Measurements from ENCODE around the gene P2RX1. TPM values are rescaled to one million over a fixed set of nuclear protein-coding genes. Genes with fewer than 3 reads are reported as not detected.

P2RX1 gene
- total RNA-seq, 1 experiment from 2014 or later = not detected

DNA sequence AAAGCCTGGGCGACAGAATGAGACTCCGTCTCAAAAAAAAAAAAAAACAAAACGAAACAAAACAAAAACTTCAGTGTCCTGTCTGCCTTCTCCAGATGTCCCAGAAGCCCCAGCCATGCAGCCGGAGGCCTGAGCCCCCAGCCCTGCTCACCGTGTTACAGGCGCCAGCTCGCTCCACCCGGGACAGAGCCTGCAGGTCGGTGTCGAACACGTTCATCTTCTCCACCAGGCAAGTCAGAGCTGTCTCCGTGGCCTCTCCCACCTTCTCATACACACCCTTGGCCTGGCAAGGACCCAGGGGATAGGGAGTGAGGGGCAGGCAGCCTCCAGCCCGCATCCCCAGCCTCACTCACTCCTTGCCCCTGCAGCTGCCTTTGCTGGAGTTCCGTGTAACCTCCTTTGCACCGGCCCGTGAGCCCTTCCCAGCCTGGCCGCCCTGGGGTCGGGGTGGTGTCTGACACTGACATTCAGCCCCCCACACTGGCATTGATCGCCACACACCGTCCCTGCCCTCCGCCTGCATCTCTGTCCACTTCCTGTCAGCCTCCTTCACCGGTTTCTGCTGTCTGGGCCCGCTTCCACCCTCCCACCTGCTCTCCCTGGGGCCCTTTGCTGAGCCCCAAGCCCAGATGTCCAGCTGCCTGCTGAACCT is 27.1 kb upstream of the P2RX1 start:
- no peak overlapping the region for H3T11ph ChIP-seq (ENCODE audit: low read length)
- no peak overlapping the region for H4K91ac ChIP-seq (ENCODE audit: insufficient read length, low read depth, low read length)
- H3K14ac ChIP-seq (ENCODE audit: insufficient read depth, low read length) = no peak overlapping the region; the same call in 1 of the 2 replicates
- H3K27me3 Mint-ChIP-seq (ENCODE audit: low read depth) = peaks cover 11% of the 10 kb centered on the region
- no peaks in the 10 kb centered on the region for H3K27me3 ChIP-seq (ENCODE audit: insufficient read depth, low read length)
- TF ChIP-seq, protein P1, sequence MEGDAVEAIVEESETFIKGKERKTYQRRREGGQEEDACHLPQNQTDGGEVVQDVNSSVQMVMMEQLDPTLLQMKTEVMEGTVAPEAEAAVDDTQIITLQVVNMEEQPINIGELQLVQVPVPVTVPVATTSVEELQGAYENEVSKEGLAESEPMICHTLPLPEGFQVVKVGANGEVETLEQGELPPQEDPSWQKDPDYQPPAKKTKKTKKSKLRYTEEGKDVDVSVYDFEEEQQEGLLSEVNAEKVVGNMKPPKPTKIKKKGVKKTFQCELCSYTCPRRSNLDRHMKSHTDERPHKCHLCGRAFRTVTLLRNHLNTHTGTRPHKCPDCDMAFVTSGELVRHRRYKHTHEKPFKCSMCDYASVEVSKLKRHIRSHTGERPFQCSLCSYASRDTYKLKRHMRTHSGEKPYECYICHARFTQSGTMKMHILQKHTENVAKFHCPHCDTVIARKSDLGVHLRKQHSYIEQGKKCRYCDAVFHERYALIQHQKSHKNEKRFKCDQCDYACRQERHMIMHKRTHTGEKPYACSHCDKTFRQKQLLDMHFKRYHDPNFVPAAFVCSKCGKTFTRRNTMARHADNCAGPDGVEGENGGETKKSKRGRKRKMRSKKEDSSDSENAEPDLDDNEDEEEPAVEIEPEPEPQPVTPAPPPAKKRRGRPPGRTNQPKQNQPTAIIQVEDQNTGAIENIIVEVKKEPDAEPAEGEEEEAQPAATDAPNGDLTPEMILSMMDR (conservative IDR thresholded peaks at IDR 0.05) = no peak
- H2BK5ac ChIP-seq (ENCODE audit: insufficient read length, low read length) = no peak overlapping the region
- H3K79me1 ChIP-seq (ENCODE audit: insufficient read depth, low read depth, low read length, poor library complexity, severe bottlenecking) = no peaks in the 10 kb centered on the region
- H3K79me2 ChIP-seq (ENCODE audit: insufficient read depth, low read length) = no peaks in the 10 kb centered on the region
- no peak overlapping the region for H3K27ac ChIP-seq (ENCODE audit: insufficient read length, low read depth, low read length)
- DNase-seq = no peak
- peaks cover 0 to 6% (median 5%) of the 10 kb centered on the region in 3 experiments; a peak in 5 of 7 replicates for H3K36me3 Mint-ChIP-seq (ENCODE audit: insufficient read depth in 1 of 3, low read depth in 3 of 3)
- H3K4me1 Mint-ChIP-seq = peaks cover 9 to 14% of the 10 kb centered on the region in 2 experiments
- no peaks in the 10 kb centered on the region; a peak in 1 of 5 replicates for H3K9me3 Mint-ChIP-seq
- no peak overlapping the region for H3K18ac ChIP-seq (ENCODE audit: insufficient read length, low read depth, low read length)
- no peak overlapping the region for H3K9ac ChIP-seq (ENCODE audit: extremely low read depth, insufficient read length, low read length)
- H2AFZ ChIP-seq (ENCODE audit: low read length) = no peak overlapping the region
- no peak overlapping the region for H4K8ac ChIP-seq (replicated peaks; ENCODE audit: insufficient read length, low read depth, low read length)
- H2BK120ac ChIP-seq (ENCODE audit: low read depth, low read length, poor library complexity, severe bottlenecking) = no peak overlapping the region
- no peak overlapping the region for H3K56ac ChIP-seq (ENCODE audit: insufficient read length, low read depth, low read length)
- H2BK15ac ChIP-seq (ENCODE audit: low read depth, low read length) = no peak overlapping the region
- no peak overlapping the region for H3K4ac ChIP-seq (ENCODE audit: low read depth, low read length)
- peak overlapping the region in 1 of 2 experiments; percentile 12; a peak in 1 of 5 replicates for H3K4me3 Mint-ChIP-seq
- H2AK5ac ChIP-seq (ENCODE audit: insufficient read length, low read length) = no peak overlapping the region
- H4K5ac ChIP-seq (ENCODE audit: insufficient read length, low read depth, low read length) = no peak overlapping the region
- no peaks in the 10 kb centered on the region for H3K9me3 ChIP-seq (ENCODE audit: control insufficient read depth, low read depth, low read length)
- no peak overlapping the region for H2BK20ac ChIP-seq (ENCODE audit: low read depth, low read length, poor library complexity, severe bottlenecking)
- no peak overlapping the region for H3K23ac ChIP-seq (ENCODE audit: insufficient read length, low read depth, low read length)
- no peak overlapping the region for H3K4me2 ChIP-seq (ENCODE audit: insufficient read depth, insufficient read length, low read length)
- H3K23me2 ChIP-seq (ENCODE audit: insufficient read length, low read depth, low read length, poor library complexity, severe bottlenecking) = no peaks in the 10 kb centered on the region
- H4K20me1 ChIP-seq (ENCODE audit: control insufficient read depth, insufficient read depth, insufficient read length) = no peaks in the 10 kb centered on the region
- no peaks in the 10 kb centered on the region for H3K4me1 ChIP-seq (ENCODE audit: insufficient read depth, low read length)
- H3K27ac Mint-ChIP-seq = peak overlapping the region in 1 of 3 experiments; percentile 74; a peak in 1 of 7 replicates
- no peak overlapping the region for H2BK12ac ChIP-seq (ENCODE audit: insufficient read length, low read depth, low read length)
- WGBS (ENCODE audit: extremely low coverage, insufficient read length, low lambda C conversion rate) = no CpG with 5 or more reads among the region's 23 CpGs
